NOMO-1 (cell line): ENCODE measurements around the gene ZDHHC18.
A peak's percentile ranks its signal among the peaks of the same experiment; 100 is the strongest.
"Not testable (repeated sequence)": the region's sequence is repeated elsewhere in the genome, so short reads cannot be mapped to it uniquely, and the experiment has no call there.

Source experiments
- DNase-seq, 2 experiments: peaks; one replicate each; lab custom pipeline; 2025; ENCODE audit not compliant: unreplicated experiment in 2 of 2; lab: John Stamatoyannopoulos, UW

Gene ZDHHC18

GRCh38 chr1:26832249-26832960 lies 5.9 kb downstream of the ZDHHC18 start:
- no peak for DNase-seq

GRCh38 chr1:26833432-26834405 lies 7.2 kb downstream of the ZDHHC18 start:
- DNase-seq, result no peak

GRCh38 chr1:26837665-26838064 lies 11.2 kb downstream of the ZDHHC18 start:
- not testable (repeated sequence) for DNase-seq

- DNase-seq, result no peak
These were observed 12.2 kb downstream of the ZDHHC18 start for GRCh38 chr1:26838474-26839338.

- DNase-seq, result no peak
These were observed 12.8 kb downstream of the ZDHHC18 start for GRCh38 chr1:26839339-26839722.

- no peak for DNase-seq
These were observed 13.3 kb downstream of the ZDHHC18 start for GRCh38 chr1:26839779-26840178.

- DNase-seq, result no peak
These were observed 18.1 kb downstream of the ZDHHC18 start for GRCh38 chr1:26844424-26845196.

- DNase-seq, result not testable (repeated sequence)
These were observed 21.3 kb downstream of the ZDHHC18 start for GRCh38 chr1:26847826-26848225.

- DNase-seq, result no peak
These were observed 22.0 kb downstream of the ZDHHC18 start for GRCh38 chr1:26848499-26848898.

- DNase-seq, result no peak
These were observed 22.7 kb downstream of the ZDHHC18 start for GRCh38 chr1:26848941-26849774.

- DNase-seq, result no peak
These were observed 24.7 kb downstream of the ZDHHC18 start for GRCh38 chr1:26851106-26851684.

- no peak for DNase-seq
These were observed 26.2 kb downstream of the ZDHHC18 start for GRCh38 chr1:26852701-26853100.

GRCh38 chr1:26853156-26853555 lies 26.7 kb downstream of the ZDHHC18 start:
- peak in 1 of 2 experiments; percentile 52 for DNase-seq

GRCh38 chr1:26853600-26853999 lies 27.1 kb downstream of the ZDHHC18 start:
- DNase-seq, result no peak

- DNase-seq, result no peak
These were observed 28.4 kb downstream of the ZDHHC18 start for GRCh38 chr1:26854906-26855305.

- no peak for DNase-seq
These were observed 29.1 kb downstream of the ZDHHC18 start for GRCh38 chr1:26855636-26856035.

- DNase-seq, result no peak
These were observed 29.7 kb downstream of the ZDHHC18 start for GRCh38 chr1:26856181-26856580.

GRCh38 chr1:26856604-26857469 lies 30.3 kb downstream of the ZDHHC18 start:
- no peak for DNase-seq
